Activated T-helper 1 cell treated with Interleukin-2 at 50 U/mL for 16 hours (primary cell): ENCODE measurements around the gene CREB5.

Source experiments
- DNase-seq: peaks from one replicate; pipeline ENCODE4 v3.0.0-alpha.2; 2020; ENCODE audit warnings: low read depth

CREB5 gene

DNA sequence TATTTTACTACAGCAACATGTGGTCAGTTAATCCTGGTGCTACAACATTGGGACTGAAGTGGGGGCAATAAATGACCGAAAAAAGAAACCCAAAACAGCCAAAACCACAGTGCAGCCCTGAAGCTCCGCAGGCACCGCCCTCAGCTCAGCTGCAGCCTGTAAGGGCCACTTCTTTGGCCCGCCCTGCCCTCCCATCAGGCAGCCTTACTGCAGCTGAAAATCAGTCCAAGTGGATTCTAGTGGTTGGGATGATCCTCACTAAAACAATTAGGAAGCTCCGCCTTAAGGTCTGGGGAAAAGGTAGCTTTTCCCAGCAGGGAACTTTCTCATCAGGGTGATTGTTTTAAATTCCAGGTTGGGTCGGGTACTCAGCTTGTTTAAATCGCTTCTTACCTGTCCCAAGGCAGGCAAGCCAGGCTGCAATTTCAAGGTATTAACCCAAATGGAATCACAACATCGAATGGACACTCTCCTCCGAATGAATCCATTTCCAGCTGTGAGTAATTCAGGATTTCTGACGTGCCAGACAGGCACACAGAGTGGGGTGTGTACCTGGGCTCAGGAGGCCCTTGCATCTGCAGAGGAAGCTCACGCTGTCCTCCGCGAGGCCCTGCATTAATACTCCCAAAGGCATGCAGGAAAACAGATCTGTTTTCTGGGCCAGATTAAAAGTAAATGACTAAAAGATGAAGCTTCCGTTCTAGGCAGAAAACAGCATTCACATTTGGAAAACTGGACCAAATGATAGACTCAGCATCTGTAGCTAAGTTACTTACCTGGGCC, 104.3 kb downstream of the CREB5 start:
- DNase-seq, result no peak

GRCh38 chr7:28517206-28517605, 104.9 kb downstream of the CREB5 start:
- no peak for DNase-seq

DNA sequence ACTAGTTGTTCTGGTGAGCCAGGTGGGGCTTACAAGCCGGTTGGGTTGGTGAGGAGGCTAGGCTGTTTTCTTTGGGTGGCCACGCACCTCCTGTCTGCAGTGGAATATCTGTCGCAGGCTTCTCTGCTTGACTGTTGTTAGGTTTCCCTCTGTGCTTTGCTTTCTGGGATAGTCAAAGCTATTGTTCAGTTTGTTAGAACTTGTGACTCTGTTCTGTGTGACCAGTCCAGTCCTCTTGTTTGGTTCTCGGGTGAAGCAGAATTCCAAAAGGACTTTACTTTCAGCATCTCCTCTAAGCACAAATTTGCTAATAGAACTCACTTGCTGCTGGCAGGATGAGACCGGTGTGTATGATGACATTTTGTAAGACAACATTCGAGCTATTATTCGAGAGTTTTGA, 105.3 kb downstream of the CREB5 start:
- DNase-seq, result no peak

- no peak for DNase-seq
Observed at GRCh38 chr7:28520074-28521015, 108.0 kb downstream of the CREB5 start.

DNA sequence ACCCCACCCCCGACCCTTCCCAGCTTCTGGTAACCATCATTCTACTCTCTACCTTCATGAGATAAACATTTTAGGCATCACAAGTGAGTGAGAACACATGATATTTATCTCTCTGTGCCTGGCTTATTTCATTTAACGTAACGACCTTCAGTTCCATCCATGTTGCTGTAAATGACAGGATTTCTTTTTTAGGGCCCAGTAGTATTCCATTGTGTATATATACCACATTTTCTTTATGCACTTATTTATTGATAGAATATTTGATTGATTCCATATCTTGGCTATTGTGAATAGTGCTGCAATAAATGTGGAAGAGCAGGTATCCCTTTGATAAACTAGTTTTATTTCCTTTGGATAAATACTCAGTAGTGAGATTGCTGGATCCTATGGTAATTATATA, 112.7 kb downstream of the CREB5 start:
- no peak for DNase-seq

GRCh38 chr7:28528899-28529298, 116.6 kb downstream of the CREB5 start:
- no peak for DNase-seq

GRCh38 chr7:28529755-28530154, 117.4 kb downstream of the CREB5 start:
- DNase-seq, result no peak

DNA sequence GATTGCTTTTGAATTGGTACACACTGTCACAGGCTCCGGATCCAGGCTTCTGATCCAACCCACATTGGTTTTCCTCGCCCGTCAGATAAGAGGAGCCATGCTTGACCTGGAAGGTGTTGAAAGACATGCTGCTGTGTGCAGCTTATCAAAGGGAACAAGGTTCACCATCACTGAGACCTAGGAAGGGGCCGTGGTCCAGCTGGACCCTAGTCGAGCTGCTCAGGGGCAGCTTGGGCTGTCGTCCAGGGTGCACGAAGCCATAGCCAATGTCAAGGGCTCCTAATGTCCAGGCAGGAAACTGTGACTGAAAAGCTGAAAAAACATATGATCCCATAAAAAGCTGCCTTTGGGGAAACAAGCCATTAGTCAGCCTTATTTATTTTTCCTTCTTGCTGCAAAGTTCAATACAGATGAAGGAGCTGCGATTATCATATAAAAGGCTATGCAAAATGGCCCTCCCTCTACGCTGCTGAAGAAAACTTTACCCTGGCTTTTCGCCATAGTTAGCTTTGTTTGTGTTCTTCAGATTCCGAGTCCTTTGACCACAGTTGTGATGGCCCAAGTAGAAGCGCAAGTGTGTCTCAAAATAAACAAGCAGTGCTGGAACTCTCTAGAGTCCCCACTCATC, 118.0 kb downstream of the CREB5 start:
- no peak for DNase-seq

DNA sequence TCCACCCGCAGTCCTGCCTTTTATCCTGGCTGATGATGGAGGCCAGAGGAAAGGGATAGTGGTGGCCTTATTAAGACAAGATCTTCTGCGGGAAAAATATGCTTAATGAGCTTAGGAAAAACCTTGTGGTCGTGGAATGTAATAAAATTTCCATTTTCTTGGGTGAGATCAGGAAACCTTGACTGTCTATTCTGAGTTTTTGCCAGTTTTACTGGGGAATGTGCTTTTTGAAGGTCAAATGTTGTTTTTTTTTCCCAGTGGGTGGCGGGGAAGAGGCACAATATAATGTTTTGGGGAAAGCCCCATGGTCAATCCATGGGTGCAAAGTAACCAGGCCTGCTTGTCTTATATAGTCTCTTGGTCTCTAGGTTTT, 118.5 kb downstream of the CREB5 start:
- no peak for DNase-seq

GRCh38 chr7:28531291-28531690, 119.0 kb downstream of the CREB5 start:
- DNase-seq, result no peak

DNA sequence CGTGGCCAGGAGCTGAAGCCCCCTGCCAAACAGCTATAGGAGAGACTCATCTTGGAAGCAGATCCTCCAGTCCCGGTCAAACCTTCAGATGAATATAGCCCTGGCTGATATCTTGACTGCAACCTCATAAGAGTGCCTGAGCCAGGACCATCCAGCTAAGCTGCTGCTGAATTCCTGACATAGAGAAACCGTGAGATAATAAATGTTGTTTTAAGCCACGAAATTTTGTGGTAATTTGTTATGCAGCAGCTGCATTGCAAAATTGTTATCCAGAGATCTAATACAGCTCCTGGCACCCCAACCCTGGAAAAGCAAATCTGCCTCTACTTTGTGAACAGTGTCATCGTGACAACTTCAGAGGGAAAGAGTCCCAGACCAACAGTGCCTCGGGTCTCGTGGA, 119.9 kb downstream of the CREB5 start:
- DNase-seq, result no peak

DNA sequence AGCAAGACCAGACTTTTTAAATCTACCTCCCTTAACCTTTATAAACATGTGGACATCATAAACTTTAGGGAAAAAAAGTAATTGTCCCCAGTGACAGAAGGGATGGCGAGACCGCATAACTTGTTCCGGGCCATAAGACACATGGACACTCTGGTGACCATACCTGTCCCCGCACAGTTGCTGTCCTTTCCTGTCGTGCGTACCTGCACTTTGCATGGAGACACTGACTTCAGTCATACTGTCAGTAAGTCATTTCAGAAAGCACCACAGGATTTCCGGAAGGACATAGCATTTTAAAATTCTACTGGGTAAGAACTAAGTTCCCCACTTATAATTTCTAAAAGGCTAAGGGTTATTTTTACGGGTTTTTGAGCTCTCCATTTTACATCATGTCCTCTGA, 120.9 kb downstream of the CREB5 start:
- no peak for DNase-seq

DNA sequence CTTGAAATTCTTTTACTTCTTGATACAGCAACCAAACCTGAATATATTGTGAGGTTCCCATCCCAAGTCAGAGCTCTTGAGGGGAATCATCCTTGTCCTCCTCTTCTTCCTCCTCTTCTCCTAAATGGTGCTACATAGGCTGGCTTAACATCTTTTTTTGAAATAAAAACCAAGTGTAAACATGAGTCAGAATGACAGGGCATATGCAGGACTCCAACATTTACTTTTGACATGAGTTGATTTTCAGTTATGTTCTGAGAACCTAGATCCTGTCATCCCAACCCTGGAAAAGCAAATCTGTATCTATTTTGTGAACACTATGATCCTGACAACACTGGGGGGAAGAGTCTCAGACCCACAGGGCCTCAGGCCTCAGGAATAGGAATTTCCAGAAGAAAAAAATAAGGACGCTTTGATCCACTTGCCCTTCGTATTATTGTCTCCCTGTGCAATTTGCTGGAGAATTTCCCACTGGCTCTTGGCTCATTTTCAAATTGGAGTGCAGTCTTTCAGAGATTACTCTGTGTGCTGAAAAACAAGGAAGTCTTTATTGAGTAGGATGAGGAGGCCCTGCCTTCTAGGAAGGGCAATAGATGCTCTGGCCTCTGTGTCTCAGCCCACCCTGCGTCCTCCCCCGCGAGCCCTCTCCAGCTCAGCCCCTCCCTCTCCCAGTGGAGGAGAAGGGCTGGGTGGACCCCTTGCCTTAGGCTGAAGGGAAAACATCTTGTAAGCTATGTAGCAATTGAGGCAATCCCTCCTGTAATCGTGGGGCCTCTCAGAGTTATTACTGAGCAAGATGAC, 121.6 kb downstream of the CREB5 start:
- no peak for DNase-seq

- no peak for DNase-seq
Observed at GRCh38 chr7:28536259-28536658, 123.9 kb downstream of the CREB5 start.

DNA sequence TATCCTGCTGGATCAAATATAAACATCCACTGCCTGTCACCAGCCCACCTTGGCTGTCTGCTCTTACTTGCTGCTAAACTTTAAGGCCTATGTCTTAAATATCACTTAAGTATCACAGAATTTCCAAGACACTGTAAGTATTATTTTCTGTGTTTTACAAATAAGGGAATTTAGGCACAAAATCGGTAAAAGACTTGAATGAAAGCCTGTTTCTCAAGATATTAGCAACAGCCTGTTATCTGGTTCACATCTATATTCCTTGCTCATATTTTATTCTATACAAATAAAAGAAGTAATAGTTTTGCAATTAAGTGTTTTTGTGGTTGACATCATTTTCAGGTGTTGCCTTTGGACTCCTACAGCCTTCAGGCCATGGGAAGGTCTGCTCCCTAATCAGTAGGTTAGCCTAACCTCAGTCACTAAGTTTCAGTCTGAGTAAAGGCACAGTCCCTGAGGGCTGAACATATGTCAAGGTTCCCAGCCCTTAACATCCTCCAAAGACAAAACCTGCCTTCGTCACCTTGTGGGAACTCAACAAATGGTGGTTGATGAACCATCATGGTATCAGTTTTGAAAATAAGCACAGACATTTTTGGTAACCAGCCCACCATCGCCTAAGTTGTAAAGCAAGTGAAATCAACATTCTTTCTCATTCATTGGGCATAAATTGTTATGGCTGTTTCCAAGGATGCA, 127.1 kb downstream of the CREB5 start:
- no peak for DNase-seq

- DNase-seq, result no peak
Observed at GRCh38 chr7:28542410-28542809, 130.1 kb downstream of the CREB5 start.

- DNase-seq, result no peak
Observed at GRCh38 chr7:28544453-28545117, 132.3 kb downstream of the CREB5 start.

DNA sequence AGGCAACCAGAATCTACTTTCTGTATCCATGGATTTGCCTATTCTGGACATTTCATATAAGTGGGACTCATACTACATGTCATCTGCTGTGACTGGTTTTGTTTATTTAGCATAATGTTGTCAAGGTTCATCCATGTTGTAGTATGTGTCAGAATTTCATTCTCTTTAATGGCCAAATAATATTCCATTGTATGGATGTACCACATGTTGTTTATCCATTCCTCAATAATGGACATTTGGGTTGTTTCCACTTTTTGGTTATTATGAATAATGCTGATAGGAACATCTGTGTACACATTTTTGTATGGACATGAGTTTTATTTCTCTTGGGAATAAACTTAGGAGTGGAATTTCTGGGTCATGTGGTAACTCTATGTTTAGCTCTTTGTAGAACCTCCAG, 133.7 kb downstream of the CREB5 start:
- DNase-seq, result no peak

DNA sequence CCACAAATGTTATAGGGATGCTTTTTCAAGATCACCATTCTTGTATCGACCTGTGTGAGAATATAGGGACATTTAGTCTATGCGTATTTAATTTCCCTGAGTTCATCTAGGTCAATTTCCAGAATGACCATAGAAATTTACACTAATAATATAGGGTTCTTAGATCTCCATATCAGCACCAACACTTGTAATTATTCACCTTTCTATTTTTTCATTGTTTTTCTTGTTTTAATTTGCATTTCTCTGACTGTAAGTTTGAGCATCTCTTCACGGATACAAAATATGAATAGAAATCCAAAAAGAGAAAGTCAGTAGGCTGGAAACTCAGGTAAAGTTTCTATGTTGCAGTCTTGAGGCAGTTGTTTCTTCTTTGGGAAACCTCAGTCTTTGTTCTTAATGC, 134.8 kb downstream of the CREB5 start:
- no peak for DNase-seq

GRCh38 chr7:28548416-28548815, 136.1 kb downstream of the CREB5 start:
- DNase-seq, result no peak

DNA sequence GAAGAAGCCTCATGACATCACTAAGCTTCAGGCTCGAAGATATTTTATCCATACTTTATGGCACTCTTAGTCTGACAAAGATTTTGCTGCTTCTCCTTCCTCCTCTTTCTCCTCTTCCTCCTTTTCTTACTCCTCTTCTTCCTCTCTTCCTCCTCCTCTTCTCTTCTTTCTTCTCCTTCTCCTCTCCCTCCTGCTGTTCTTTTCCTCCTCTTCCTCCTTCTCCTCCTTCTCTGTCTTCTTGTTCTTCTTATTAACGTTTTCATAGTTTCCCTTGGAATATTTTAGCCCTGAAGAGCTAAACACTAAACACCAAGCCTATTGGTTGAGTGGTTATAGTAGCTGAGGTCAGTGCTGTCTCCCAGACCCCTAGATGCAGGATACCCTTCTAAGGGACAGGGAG, 137.7 kb downstream of the CREB5 start:
- no peak for DNase-seq
